Lower lobe of right lung (tissue), 2 donors: ENCODE measurements around the gene FMC1. TPM values are rescaled to one million over a fixed set of nuclear protein-coding genes. Genes with fewer than 3 reads are reported as not detected.

Experiments
- ATAC-seq, 2 donors: fragments of 200-7000 bp; cut with Tn5 transposase; one replicate each; pipeline ENCODE4 v1.9.1; 2020 to 2022; ENCODE audit warnings: mild to moderate bottlenecking in 2 of 2, moderate library complexity in 2 of 2
- DNase-seq: peaks from one replicate; pipeline ENCODE4 v3.0.0-alpha.2; 2020
- H3K27ac ChIP-seq: fragments of 200-600 bp; one replicate; pipeline ENCODE4 v1.8.0; 2022
- H3K27me3 ChIP-seq: fragments of 200-600 bp; one replicate; pipeline ENCODE4 v1.8.0; 2022; ENCODE audit warnings: low read depth
- H3K36me3 ChIP-seq: fragments of 200-600 bp; one replicate; pipeline ENCODE4 v1.8.0; 2022; ENCODE audit warnings: mild to moderate bottlenecking
- H3K4me1 ChIP-seq: fragments of 200-600 bp; one replicate; pipeline ENCODE4 v1.8.0; 2022
- H3K4me3 ChIP-seq: fragments of 200-600 bp; one replicate; pipeline ENCODE4 v1.8.0; 2022; ENCODE audit warnings: mild to moderate bottlenecking
- H3K9me3 ChIP-seq: fragments of 200-600 bp; one replicate; pipeline ENCODE4 v1.8.0; 2022
- CTCF ChIP-seq: fragments of 200-600 bp; IDR thresholded peaks from one replicate; pipeline ENCODE4 v1.8.0; 2022; ENCODE audit warnings: antibody characterized with exemption, mild to moderate bottlenecking
- intact Hi-C: fragments of 100-400 bp; cut with DNase I; formaldehyde crosslinking; loops from one replicate; pipeline ENCODE4 v1.11.0; 2022
- total RNA-seq: library from RNA; stranded (reverse); fragmentation: NEBNext Ultra II Directional; extraction: Animal tissue kit (Norgen Biotek cat#: 25700); gene quantifications from one replicate; pipeline ENCODE4 v1.2.1, GENCODE V29; 2021
- donor health status: DM: no; HTN: yes; CAD: no; lungs with severe emphysema.

Gene FMC1
- total RNA-seq, 1 donor from 2014 or later = 10.8 TPM

GRCh38 chr7:139362302-139362701, 21.2 kb downstream of the FMC1 start:
- peaks cover 31% of the 10 kb centered on the region for H3K36me3 ChIP-seq
- peaks cover 50% of the 10 kb centered on the region for H3K4me1 ChIP-seq
- no peak overlapping the region for H3K27ac ChIP-seq
- ATAC-seq = no peak
- H3K4me3 ChIP-seq = no peak overlapping the region
- no peaks in the 10 kb centered on the region for H3K9me3 ChIP-seq
- intact Hi-C loops = no loop called here
- no peaks in the 10 kb centered on the region for H3K27me3 ChIP-seq
- DNase-seq = no peak
- TF ChIP-seq CTCF = no peak

GRCh38 chr7:139362981-139363380, 21.8 kb downstream of the FMC1 start:
- no peak overlapping the region for H3K4me3 ChIP-seq
- ATAC-seq (no peak), DNase-seq (no peak)
- TF ChIP-seq CTCF = no peak
- H3K9me3 ChIP-seq = no peaks in the 10 kb centered on the region
- no peak overlapping the region for H3K27ac ChIP-seq
- H3K36me3 ChIP-seq = peaks cover 35% of the 10 kb centered on the region
- H3K4me1 ChIP-seq = peaks cover 57% of the 10 kb centered on the region
- intact Hi-C loops = no loop called here
- no peaks in the 10 kb centered on the region for H3K27me3 ChIP-seq

GRCh38 chr7:139365336-139365735, 24.2 kb downstream of the FMC1 start:
- H3K36me3 ChIP-seq = peaks cover 35% of the 10 kb centered on the region
- H3K4me3 ChIP-seq = no peak overlapping the region
- intact Hi-C loops = no loop called here
- no peaks in the 10 kb centered on the region for H3K9me3 ChIP-seq
- TF ChIP-seq CTCF = no peak
- DNase-seq (no peak), ATAC-seq (no peak)
- no peaks in the 10 kb centered on the region for H3K27me3 ChIP-seq
- no peak overlapping the region for H3K27ac ChIP-seq
- peaks cover 72% of the 10 kb centered on the region for H3K4me1 ChIP-seq

GRCh38 chr7:139366400-139366799, 25.3 kb downstream of the FMC1 start:
- Histone ChIP-seq H3K27me3 (no peaks in the 10 kb centered on the region), H3K4me3 (no peak overlapping the region), H3K9me3 (no peaks in the 10 kb centered on the region), H3K36me3 (peaks cover 35% of the 10 kb centered on the region), H3K27ac (no peak overlapping the region), H3K4me1 (peaks cover 77% of the 10 kb centered on the region)
- TF ChIP-seq CTCF = no peak
- no peak for ATAC-seq
- intact Hi-C loops = no loop called here
- no peak for DNase-seq

- Histone ChIP-seq H3K36me3 (peaks cover 35% of the 10 kb centered on the region), H3K4me1 (peaks cover 69% of the 10 kb centered on the region), H3K27me3 (no peaks in the 10 kb centered on the region), H3K4me3 (no peak overlapping the region), H3K27ac (no peak overlapping the region), H3K9me3 (no peaks in the 10 kb centered on the region)
- intact Hi-C loops = no loop called here
- no peak for TF ChIP-seq CTCF
- DNase-seq (no peak), ATAC-seq (no peak)
Observed at GRCh38 chr7:139367438-139368155, 26.5 kb downstream of the FMC1 start.
